Tibial artery (tissue), 4 donors: ENCODE measurements around the gene ADAMTSL1.

Source experiments
- DNase-seq, 2 donors: peaks; one replicate each; pipeline ENCODE4 v3.0.0-alpha.2; 2019
- H3K27ac ChIP-seq, 2 donors: fragments of 200-600 bp; sonication (generic) in 1 of 2; 1 replicate in 1 of 2; 2 replicates in 1 of 2; pipeline ENCODE4 v1.5.1; 2018 to 2019; ENCODE audit warnings: mild to moderate bottlenecking in 1 of 2
- H3K27me3 ChIP-seq, 2 donors: fragments of 200-600 bp; sonication (generic) in 1 of 2; one replicate each; pipeline versions ENCODE4 v1.5.1 to v1.6.0; 2016 to 2019
- H3K36me3 ChIP-seq, 3 donors: fragments of 200-600 bp; sonication (generic) in 2 of 3; one replicate each; pipeline ENCODE4 v1.5.1; 2016 to 2019; ENCODE audit warnings: mild to moderate bottlenecking in 2 of 3
- H3K4me1 ChIP-seq, 4 donors: fragments of 200-600 bp; sonication (generic) in 2 of 4; 1 replicate in 3 of 4; 2 replicates in 1 of 4; pipeline ENCODE4 v1.5.1; 2016 to 2019
- H3K4me3 ChIP-seq, 2 donors: fragments of 200-600 bp; sonication (generic) in 1 of 2; 1 replicate in 1 of 2; 2 replicates in 1 of 2; pipeline ENCODE4 v1.5.1; 2018 to 2019; ENCODE audit warnings: mild to moderate bottlenecking in 2 of 2
- H3K9me3 ChIP-seq, 3 donors: fragments of 200-600 bp; sonication (generic) in 1 of 3; one replicate each; pipeline ENCODE4 v1.5.1; 2016 to 2019
- CTCF ChIP-seq, 2 experiments: fragments of 200-600 bp in 1 of 2; fragments of 450-650 bp in 1 of 2; IDR thresholded peaks; one replicate each; pipeline ENCODE4 v1.5.1; 2017 to 2019; ENCODE audit warnings: antibody characterized with exemption in 2 of 2, mild to moderate bottlenecking in 1 of 2, moderate library complexity in 1 of 2
- intact Hi-C: fragments of 100-400 bp; cut with DNase I; formaldehyde crosslinking; loops from one replicate; pipeline ENCODE4 v1.15.0; 2023; ENCODE audit warnings: low total_unique reads

Gene ADAMTSL1

DNA sequence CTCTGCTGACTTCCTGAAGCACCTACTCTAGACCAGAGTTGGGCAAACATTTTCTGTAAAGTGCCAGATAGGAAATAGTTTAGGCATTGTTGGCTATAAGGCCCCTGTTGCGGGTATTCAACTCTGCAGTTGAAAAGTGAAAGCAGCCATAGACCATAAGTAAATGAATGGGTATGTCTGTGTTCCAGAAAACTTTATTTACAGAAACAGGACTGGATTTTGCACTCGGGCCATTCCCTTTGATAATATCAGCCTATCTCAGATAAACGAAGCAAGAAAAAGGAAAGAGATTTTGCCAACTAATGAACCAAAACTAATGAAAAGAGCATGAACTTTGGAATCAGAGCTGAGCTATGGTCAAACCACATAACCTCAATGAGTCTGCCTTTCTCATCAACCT is 374.7 kb downstream of the ADAMTSL1 start:
- Histone ChIP-seq H3K9me3 (no peaks in the 10 kb centered on the region), H3K4me3 (no peak overlapping the region), H3K4me1 (peaks cover 0 to 5% (median 0%) of the 10 kb centered on the region in 4 donors), H3K27me3 (no peaks in the 10 kb centered on the region), H3K27ac (no peak overlapping the region), H3K36me3 (no peaks in the 10 kb centered on the region)
- no peak for DNase-seq
- intact Hi-C loops = no loop called here
- no peak for TF ChIP-seq CTCF (IDR thresholded peaks at IDR 0.05)

DNA sequence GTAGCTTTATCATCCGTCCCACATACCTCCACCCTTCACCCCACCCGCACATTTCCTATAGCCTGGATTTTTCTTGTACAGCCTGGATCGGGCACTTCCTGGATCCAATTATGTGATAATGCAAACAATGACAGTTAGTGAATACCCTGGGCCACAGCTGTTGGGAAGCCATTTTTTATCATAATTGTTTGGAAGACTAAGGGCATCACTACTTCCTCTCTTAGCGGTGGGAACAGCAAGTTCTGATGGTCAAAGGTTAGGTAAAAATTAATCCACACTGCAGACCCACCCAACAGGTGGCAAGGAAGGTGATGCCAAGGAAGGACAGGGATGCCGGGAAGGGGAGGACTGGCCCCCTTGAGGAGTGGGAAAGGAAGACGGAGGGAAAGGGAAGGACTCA is 375.3 kb downstream of the ADAMTSL1 start:
- Histone ChIP-seq H3K4me1 (peaks cover 0 to 5% (median 0%) of the 10 kb centered on the region in 4 donors), H3K27ac (no peak overlapping the region), H3K36me3 (no peaks in the 10 kb centered on the region), H3K4me3 (no peak overlapping the region), H3K9me3 (no peaks in the 10 kb centered on the region), H3K27me3 (no peaks in the 10 kb centered on the region)
- intact Hi-C loops = no loop called here
- DNase-seq = no peak
- no peak for TF ChIP-seq CTCF (IDR thresholded peaks at IDR 0.05)

DNA sequence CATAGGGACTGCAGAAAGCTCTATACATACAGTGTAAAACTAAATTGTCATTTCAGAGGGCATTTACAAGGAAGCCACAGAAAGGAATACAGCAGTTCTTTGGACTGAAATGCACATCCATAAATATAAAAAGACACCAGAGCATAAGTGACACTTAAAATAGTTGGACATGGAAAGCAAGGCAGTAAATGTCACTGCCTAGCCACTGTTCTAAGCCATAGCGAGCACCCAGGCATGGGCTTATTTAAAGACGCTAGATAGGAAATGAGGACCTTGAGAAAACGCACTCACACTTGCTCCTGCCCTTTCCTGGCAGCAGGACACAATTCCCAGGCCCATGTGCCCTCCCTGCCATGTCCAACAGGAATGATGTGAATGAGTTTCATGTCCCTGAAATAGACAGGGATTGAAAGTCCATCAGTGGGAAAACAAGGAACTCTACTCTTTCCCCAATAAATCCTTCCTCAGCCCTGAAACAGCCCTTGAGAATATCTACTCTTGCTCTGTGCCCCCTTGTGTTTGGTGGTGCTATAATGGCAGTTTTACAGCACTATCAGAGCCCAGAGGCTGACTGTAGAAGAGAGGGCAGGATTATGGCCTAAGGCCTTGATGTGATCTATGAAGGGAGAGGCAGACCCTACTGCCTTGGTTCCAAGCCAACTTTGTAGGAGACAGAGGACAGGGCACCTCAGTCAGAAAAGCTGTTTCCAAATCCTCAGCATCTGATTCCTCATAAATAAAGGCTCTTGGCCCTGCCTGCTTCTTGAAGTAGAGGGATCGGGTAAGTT is 376.1 kb downstream of the ADAMTSL1 start:
- Histone ChIP-seq H3K4me1 (peaks cover 0 to 5% (median 0%) of the 10 kb centered on the region in 4 donors), H3K4me3 (no peak overlapping the region), H3K27ac (no peak overlapping the region), H3K27me3 (no peaks in the 10 kb centered on the region), H3K36me3 (no peaks in the 10 kb centered on the region), H3K9me3 (no peaks in the 10 kb centered on the region)
- TF ChIP-seq CTCF (IDR thresholded peaks at IDR 0.05) = no peak
- intact Hi-C loops = no loop called here
- no peak for DNase-seq

GRCh38 chr9:18851069-18851795 is 377.3 kb downstream of the ADAMTSL1 start:
- intact Hi-C loops = no loop called here
- no peak for TF ChIP-seq CTCF (IDR thresholded peaks at IDR 0.05)
- Histone ChIP-seq H3K27ac (no peak overlapping the region), H3K9me3 (no peaks in the 10 kb centered on the region), H3K4me3 (no peak overlapping the region), H3K27me3 (no peaks in the 10 kb centered on the region), H3K36me3 (no peaks in the 10 kb centered on the region), H3K4me1 (peaks cover 0 to 5% (median 0%) of the 10 kb centered on the region in 4 donors)
- no peak for DNase-seq

GRCh38 chr9:18855656-18856055 is 381.7 kb downstream of the ADAMTSL1 start:
- Histone ChIP-seq H3K4me3 (no peak overlapping the region), H3K27ac (no peak overlapping the region), H3K4me1 (peaks cover 0 to 1% (median under 1%) of the 10 kb centered on the region in 4 donors), H3K36me3 (no peaks in the 10 kb centered on the region), H3K9me3 (no peaks in the 10 kb centered on the region), H3K27me3 (no peaks in the 10 kb centered on the region)
- TF ChIP-seq CTCF (IDR thresholded peaks at IDR 0.05) = no peak
- intact Hi-C loops = no loop called here
- DNase-seq = no peak
